NCI-H69 (cell line): ENCODE results near the gene RRP1B.
"Not testable (repeated sequence)": the region's sequence is repeated elsewhere in the genome, so short reads cannot be mapped to it uniquely, and the experiment has no call there.

Experiments used
- DNase-seq: peaks from one replicate; lab custom pipeline; 2025; lab: John Stamatoyannopoulos, UW

The RRP1B gene

DNA sequence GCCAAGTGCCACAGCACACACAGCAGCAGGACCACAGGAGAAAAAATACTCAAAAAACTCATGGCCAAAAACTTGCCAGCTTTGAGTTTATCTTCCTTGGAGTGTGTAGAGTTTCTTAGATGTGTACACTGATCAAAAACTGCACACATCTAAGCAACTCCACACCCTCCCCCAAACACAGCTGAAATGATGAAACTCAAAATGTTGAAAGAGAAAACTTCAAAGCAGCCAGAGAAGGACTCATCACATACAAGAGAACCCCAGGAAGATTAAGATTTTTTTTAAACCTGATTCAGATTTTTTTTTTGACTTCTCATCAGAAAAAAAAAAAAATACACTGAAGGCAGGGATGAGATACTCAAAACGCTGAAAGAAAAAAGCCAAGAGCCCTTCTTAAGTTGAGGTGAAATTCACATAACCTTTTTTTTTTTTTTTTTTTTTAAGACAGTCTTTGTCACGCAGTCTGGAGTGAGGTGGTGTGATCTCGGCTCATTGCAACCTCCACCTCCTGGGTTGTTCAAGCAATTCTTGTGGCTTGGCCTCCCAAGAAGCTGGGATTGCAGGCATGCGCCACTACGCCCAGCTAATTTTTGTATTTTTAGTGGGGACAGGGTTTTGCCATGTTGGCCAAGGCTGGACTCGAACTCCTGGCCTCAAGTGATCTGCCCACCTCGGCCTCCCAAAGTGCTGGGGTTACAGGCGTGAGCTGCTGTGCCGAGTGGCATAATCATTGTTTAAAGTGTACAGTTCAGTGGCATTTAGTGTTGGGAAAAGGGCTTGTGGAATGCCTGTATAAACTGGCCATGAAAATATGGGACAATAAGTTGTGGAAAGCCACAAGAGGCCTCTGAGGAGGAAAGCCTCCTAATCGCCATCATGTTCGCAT lies 38.6 kb downstream of the RRP1B start:
- no peak for DNase-seq

DNA sequence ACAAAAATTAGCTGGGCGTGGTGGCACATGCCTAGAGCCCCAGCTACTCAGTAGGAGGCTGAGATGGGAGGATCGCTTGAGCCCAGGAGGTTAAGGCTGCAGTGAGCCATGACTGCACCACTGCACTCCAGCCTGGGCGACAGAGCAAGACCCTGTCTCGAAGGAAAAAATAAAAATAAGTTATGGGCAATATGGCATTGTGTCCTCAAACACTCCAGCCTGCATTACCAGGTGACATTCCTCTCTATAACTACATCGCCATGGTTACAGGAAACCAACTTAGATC lies 40.1 kb downstream of the RRP1B start:
- DNase-seq: not testable (repeated sequence)

DNA sequence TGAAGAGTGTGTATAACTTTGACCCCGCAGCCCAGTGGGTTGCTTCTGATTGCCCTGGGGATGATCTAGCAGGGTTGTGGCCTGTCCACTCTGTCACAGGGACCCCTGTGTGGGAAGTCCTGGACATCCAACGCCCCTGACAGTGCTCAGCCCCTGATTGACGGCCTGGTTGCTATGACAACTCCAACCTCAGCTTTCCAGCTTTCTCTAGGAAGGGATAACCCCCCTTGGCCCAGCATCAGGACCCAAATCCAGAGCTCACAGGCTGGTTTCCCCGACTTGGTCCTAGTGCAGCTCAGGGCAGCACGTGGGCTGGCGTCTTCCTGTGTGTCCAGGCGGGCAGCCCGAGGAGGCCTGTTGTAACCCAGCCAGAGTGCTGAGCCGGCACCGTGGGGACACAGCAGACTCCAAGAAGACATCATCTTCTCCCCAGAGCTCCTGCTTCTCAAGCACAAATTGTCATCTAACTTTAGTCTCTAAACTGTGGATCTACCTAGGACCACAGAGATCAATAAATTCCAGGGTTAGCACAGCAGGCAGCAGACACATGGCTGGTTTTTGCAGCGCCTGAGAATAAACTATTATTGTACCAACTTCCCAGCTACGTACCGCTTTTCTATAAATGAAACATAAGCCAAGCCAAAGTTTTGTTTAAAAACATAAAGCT lies 40.7 kb downstream of the RRP1B start:
- no peak for DNase-seq

DNA sequence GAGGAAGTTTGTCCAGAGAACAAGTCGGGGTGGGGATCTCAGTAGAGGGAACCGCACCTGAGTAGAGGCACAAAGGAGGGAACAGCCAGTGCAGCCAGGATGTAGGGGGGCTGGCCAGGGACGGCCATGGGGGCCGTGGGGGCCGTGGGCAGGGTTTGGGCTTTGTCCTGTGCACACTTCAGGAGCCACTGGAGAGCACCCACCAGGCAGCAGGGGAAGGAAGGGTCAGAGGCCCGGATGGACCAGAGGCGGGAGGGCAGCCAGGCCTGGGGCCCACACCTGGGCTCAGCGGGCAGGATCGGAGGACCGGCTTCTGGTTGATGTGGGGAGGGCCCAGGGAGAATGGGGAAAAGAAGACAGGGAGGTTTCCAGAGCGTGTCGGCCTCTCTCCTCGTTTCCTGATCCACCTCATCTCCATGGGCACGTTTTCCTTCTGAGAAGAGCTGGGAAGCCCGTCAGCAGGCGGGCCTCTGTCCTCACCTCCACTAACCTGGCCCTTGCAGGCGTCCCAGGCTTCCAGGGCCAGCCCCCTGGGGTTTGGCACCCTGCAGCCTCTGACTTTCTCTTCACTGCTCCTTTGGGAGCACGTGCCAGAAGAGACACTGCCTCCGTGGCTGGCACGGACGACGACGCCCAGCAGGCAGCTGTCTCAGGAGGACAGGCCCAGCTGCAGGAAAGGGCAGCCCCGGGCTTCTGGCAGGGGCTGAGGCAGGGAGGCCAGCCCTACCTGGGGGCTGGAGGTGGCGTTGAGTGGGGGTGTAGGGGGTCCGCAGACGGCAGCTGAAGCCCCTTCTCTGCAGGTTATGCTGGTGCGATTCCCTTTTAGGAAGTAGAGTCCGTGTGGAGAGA lies 42.8 kb downstream of the RRP1B start:
- DNase-seq: peak; percentile 30

DNA sequence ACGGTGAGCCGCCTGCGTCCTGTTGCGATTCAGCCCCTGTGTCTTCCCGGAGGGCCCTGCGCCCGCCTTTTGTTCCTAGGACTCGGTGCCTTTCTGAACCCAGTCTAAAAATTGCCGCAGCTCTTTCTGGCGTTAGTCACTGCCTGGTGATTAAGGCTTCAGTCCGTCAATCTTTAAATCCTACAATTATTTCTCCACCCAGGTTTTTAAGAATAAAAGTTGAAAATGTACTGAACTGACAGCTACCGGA lies 43.4 kb downstream of the RRP1B start:
- no peak for DNase-seq

DNA sequence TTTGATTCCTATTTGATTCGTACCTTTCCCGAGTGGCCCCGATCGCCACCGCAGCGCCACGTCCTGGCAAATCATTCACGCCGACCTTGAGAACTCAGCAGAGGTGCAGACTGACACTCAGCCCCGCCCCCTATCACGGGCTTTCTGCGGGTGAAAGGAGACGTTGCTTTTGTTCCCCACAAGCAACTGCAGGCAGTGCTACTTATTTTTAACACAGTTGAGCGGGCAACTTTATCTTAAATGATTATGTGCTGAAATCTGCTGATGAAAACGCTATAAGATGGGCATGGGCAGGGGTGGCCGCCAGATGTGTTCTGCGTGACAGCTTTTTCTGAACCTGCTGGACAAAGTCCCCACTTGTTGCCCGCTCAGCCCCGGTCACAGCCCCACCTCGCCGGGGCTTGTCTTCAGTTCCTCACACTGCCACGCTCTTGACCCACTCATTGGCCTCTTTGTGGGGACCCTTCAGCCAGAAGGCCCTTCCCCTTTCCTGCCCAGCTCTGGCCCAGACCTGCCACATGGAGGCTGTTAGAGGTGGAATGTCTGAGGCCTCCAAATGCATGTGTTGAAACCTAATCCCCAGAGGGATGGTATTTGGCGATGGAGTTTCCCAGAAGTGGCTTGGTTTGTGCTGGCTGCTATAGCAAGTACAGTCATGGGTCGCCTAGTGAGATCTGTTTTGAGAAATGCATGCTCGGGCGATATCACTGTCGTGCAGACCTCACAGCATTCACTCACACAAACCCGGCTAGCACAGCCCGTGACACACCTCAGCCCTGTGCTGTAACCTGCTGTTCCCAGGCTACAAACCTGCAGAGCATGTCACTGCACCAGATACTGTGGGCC lies 43.9 kb downstream of the RRP1B start:
- DNase-seq: peak; percentile 38

DNA sequence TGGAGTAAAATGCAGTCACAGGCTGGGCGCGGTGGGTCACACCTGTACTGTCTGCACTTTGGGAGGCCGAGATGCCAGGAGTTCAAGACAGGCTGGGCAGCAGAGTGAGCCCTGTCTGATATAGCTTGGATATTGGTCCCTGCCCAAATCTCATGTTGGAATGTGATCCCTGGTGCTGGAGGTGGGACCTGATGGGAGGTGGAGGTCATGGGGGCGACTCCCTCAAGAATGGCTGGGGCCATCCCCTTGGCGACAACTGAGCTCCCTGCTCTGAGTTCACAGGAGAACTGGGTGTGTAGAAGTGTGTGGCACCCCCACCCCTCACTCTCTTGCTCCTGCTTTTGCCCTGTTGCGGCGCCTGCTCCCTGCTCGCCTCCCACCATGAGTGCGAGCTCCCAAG lies 48.1 kb downstream of the RRP1B start:
- DNase-seq: no peak

DNA sequence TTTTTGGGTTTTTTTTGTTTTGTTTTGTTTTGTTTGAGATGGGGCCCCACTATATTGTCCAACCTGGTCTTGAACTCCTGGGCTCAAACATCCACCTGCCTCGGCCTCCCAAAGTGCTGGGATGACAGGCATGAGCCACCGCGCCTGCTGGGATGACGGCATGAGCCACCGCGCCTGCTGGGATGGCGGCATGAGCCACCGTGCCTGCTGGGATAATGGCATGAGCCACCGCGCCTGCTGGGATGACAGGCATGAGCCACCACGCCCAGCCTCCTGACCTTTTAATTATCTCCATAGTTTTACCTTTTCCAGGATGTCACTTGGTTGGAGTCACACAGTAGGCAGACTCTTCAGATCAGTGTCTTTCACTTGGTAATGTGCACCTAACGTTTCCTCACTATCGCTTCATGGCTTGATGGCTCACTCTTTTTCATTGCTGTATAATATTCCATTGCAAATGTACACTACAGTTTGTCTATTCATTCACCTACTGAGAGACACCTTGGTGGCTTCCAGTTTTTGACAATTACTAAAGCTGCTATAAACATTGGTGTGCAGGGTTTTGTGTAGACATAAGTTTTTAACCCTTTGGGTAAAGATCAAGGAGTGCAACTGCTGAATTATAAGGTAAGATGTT lies 49.5 kb downstream of the RRP1B start:
- peak; percentile 93 for DNase-seq

DNA sequence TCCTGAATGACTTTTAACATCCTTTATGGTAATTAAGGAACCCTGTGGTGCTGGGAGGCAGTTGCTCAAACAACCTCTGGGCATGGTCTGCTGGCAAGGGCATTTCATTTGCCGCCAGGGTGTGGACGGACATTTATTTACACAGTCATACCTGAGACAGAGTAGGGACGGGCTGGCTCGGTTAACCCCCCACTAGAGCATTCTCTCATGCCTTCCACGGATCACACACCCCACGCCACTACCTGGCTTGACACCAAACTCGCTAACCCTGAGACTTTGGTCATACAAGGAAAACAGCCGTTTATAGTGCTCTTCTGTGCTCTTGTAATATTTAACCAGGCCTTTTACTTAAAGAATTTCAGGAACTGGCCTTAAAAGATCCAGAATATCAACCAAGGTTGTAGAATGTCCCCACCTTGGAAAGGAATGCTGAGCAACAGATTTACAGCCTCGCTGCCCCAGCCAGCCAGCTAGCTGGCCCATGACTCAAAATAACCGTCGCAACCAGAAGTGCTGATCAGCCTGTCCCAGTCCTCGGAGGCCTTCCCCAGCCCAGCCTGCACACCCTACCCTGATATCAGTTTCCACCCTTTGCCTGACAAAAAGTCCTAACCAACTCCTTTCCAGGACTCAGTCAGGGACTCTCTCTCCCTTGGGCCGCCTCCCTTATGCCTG lies 53.0 kb downstream of the RRP1B start:
- DNase-seq: peak; percentile 98

DNA sequence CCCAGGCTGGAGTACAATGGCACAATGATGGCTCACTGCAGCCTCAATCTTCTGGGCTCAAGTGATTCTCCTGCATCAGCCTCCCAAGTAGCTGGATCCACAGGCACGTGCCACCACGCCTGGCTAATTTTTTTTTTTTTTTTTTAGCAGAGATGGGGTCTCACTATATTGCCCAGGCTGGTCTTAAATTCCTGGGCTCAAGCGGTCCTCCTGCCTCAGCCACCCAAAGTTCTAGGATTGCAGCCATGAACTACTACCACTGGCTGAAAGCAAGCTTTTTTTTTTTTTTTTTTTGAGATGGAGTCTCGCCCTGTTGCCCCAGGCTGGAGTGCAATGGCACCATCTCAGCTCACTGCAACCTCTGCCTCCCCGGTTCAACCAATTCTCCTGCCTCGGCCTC lies 53.8 kb downstream of the RRP1B start:
- DNase-seq: not testable (repeated sequence)

DNA sequence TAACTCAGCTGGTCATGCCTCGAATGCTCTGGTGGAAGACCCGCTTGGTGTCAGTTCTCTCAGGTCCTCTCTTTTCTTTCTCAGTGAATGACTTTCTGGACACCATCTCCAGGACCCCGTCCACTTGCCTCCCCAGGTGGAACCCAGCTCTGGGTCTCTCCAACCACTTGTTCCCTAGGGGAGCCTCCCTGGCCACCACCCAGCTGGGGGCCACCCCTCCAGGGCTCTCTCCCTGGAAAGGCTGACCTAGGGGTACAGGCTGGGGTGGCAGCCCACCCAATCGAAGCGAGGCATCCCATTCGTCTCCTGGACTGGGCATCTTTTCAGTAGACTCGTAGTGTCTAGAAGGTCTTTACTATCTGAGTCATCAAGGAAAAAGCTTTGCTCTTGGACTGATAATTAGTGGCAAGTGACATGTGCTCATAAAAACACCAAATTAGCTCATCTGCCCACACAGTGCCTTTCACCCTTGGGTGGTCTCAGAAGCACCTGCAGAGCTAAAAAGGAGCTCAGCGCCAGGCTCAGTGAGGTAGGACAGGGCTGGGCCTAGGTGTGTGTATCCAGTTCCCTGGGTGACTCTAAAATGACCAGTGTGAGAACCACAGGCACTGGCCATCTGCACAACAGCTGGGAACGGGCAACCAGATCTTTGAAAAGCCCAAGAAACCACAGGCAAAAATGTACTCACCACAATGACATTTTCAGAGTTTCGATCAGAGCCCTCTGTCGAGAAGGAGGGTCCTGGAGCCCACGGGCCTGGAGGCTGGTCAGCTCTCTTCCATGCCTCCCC lies 57.2 kb downstream of the RRP1B start:
- no peak for DNase-seq

DNA sequence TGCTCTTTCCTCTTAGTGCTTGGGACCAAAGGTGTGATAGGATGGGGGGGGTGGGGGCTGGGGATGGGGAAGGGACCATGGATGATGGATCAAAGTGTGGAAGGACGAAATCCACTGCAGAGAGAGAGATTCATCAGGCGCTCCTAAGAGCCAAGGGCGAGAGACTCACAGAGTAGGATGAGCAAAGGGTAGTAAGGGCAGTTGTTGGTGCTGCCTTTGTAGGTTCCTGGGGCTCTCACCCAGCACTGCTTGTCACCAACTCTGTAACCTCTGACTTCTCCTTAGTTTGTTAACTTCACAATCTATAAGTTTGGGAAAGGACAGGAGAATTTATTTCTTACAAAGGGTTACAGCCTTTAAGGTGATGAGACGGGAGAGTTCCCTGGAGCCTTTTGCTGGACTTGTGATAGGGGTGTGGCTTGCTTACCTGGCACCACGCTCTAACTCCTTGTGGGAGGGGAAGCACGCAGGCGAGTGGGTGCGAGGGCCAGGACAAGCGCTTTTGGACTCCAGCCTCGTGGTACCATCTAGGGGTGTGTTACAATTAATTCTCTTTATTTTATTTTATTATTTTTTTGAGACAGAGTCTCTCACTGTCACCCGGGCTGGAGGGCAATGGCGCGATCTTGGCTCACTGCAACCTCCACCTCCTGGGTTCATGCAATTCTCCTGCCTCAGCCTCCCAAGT lies 58.0 kb downstream of the RRP1B start:
- DNase-seq: no peak

DNA sequence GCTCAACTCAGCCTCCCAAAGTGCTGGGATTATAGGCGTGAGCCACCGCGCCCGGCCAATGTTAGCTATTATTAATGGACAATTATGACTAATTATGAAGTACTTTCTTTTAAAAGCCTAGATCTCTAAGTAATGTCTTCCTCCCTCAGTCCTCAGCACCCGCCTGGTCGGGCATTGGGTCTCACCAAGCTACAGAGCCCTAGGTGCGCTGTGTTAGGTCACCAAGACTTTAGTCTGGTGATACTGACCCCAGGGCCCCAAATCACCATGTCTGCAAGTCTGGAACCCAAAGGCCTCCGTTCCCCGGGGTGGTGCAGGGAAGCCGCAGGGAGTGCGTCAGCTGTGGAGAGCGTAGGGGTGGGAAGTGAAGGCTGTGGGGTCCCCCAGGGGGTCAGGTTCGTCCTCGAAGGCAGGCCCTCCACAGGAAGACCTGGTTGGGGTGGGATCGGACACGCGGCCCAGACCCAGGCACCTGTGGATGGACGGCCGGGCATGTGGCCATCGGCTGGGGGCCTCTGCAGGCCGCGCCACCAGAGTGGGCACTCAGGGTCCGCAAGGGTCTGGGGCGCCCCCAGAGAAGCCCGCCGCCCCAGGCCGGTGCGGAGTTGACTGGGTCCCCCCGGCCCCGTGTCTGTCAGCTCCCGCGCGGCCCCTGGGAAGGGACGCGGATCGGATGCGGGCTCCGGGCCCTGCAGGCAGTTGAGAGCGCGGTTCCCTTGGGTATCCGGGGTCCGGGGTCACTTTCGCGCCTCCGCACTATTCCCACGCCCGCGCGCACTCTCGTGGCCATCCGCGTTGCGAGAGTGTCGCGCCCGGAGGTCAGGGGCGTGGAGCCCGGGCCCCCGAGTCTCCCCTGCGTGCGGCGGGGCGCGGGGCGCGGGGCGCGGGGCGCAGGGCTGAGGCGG lies 58.9 kb downstream of the RRP1B start:
- DNase-seq: no peak

DNA sequence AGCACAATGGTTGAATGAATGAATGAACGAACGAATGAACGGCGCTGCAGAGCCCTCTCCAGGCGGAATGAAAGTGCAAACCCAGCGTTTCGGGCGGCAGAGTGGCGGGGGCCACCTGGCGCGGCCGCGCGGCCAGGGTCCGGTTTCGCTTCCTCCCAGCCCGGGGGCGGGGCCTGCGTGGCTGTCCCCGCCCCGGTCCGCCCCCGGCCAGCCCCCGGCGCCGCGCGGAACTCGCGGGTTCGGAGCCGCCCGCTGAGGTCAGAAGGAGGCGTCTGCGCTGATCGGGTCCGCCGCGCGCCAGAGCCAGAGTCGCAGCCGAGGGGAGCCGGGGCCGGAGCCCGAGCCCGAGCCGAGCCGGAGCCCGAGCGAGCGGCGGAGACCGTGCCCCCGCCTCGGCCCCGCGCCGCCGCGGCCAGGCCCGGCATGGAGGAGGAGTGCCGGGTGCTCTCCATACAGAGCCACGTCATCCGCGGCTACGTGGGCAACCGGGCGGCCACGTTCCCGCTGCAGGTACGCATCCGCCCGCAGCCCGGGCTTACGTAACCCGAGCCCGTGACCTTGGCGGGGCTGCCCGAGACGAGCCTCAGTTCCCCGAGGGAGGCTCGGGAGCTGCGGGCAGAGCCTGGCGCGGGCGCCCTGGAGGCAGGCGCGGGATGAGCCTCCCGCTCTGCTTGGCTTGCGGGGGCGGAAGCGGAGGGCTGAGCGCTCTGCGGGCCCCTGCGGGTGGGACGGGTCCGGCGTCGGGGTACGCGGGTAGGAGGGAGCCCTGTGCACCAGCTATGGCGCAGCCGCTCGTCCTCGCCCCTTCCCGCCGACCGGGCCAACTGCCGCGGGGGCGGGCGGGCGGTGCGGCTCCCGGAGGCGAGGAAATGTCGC lies 59.8 kb downstream of the RRP1B start, which contains the start of gene PDXK:
Gene PDXK, plus strand, starts transcription at position 258 of the 876 bp plus-strand sequence. Its CDS starts 166 bp downstream, at position 424.
- peak; percentile 98 for DNase-seq

DNA sequence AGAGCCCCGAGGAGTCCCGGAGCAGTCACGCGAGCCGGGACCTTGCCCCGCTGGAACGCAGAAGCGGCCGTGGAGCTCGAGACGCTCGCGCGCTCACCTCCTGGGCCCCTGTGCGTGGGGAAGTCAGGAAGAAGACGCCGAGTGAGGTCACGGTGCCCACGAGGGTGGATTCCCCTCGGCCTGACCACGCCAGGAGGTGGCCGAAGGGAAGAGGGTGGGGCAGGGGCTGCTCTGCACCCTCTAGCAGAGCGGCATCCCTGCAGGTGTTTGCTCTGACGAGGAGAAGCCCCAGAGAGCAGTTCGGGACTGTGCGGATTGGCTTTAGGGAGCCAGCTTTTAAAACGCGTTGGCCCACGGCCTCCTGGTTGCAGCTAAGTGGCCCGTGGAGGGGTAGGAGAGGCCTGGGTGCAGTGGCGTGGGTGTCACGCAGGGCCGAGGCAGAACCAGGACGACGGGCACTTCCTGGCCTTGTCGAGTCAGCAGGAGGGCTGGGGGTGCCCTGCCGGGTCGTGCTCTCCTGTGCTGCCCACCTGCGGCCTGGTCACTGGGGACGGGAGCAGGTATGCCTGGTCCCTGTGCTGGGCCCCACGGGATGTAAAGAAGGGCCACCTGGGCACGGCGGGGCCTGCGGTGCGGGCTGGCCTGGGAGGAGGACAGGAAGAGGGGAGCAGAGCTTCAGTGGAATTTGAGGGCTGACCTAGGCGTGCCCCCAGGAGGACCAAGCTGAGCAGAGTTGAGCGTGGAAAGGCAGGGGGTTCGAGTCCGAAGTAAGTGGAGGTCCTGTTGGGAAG lies 60.6 kb downstream of the RRP1B start:
- DNase-seq: peak; percentile 69

DNA sequence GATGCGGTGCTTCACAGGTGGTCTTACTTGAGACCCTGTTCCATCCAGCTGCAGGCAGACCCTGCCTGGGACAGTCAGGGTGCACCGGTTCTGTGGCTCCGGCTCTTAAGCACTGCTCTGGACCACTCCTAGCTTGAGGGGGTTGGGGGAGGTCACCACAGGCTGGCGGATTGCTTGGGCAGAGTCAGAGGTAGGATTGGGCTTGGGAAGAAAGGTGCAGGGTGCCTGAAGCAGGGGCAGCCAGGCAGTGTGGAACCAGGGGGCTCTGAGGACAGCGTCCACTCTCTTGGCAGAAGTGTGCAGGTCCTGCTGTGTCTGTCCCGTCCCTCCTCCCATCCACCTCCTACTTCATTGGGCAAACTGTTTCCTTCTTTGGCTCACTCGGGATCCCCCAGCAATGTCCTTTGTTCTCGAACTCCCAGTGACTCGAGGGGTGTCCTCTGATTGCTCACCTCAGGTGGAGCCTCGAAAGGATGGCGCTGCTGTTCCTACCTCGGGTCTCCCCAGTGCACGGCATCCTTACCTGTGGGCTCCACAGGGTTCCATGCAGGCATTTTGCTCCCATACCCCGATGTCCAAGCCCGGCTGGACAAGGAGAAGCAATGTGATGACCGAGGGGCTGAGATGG lies 61.3 kb downstream of the RRP1B start:
- DNase-seq: no peak
